Peyer's patch (tissue), 4 donors: Measurements from ENCODE around the gene ALG3. TPM values are rescaled to one million over a fixed set of nuclear protein-coding genes. Genes with fewer than 3 reads are reported as not detected.
A peak's percentile ranks its signal among the peaks of the same experiment; 100 is the strongest.

Experiments
- DNase-seq, 3 donors: peaks; one replicate each; pipeline ENCODE4 v3.0.0-alpha.2; 2017 to 2019
- H3K27ac ChIP-seq, 4 donors: fragments of 200-600 bp; sonication (generic); one replicate each; pipeline ENCODE4 v1.5.1; 2016 to 2019
- H3K27me3 ChIP-seq, 2 donors: fragments of 200-600 bp; sonication (generic); one replicate each; pipeline ENCODE4 v1.5.1; 2019
- H3K36me3 ChIP-seq, 3 donors: fragments of 200-600 bp; sonication (generic); one replicate each; pipeline ENCODE4 v1.5.1; 2016 to 2019
- H3K4me1 ChIP-seq, 4 donors: fragments of 200-600 bp; sonication (generic); one replicate each; pipeline ENCODE4 v1.5.1; 2016 to 2019
- H3K4me3 ChIP-seq, 4 donors: fragments of 200-600 bp; sonication (generic); 1 replicate in 3 of 4; 2 replicates in 1 of 4; pipeline ENCODE4 v1.5.1; 2016 to 2019; ENCODE audit warnings: mild to moderate bottlenecking in 1 of 4
- H3K9me3 ChIP-seq, 4 donors: fragments of 200-600 bp; sonication (generic); one replicate each; pipeline ENCODE4 v1.5.1; 2016 to 2019; ENCODE audit warnings: mild to moderate bottlenecking in 1 of 4
- POLR2A ChIP-seq, 2 donors: fragments of 450-650 bp; IDR thresholded peaks; one replicate each; pipeline ENCODE4 v1.5.1; 2017; ENCODE audit warnings: antibody characterized with exemption in 2 of 2, mild to moderate bottlenecking in 2 of 2, moderate library complexity in 2 of 2
- total RNA-seq, 4 donors: library from RNA; depleted of rRNA; stranded (reverse); fragments of >200 nt; gene quantifications; one replicate each; pipeline ENCODE4 v1.1.0, GENCODE V29; 2016
- TF ChIP-seq, protein P1 (sequence below), 6 experiments: fragments of 450-650 bp in 4 of 6; fragments of 200-600 bp in 2 of 6; sonication (generic) in 1 of 6; IDR thresholded peaks; one replicate each; pipeline ENCODE4 v1.5.1; 2017 to 2019; ENCODE audit warnings: antibody characterized with exemption in 6 of 6, mild to moderate bottlenecking in 3 of 6, moderate library complexity in 1 of 6

Gene ALG3
- total RNA-seq, 4 donors from 2014 or later: 19.0 to 63.6 (median 56.8) TPM

DNA sequence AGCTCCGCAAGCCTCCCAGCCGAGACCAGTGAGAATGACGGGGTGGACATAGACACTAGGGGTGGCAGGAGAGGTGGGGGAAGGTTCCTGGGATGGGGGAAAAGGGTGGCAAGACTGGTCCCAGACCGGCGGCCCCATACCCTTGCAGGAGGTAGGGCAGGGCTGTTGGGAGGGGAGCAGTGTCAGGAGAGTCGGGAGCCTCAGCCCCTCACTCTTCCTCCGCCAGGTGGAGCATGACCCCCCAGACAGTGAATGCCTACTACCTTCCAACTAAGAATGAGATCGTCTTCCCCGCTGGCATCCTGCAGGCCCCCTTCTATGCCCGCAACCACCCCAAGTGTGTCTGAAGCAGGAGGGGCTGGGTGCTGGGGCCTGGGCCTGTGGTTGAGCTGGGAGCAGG lies 41.6 kb upstream of the ALG3 start:
- no peak for DNase-seq
- no peaks in the 10 kb centered on the region for H3K36me3 ChIP-seq
- no peaks in the 10 kb centered on the region for H3K9me3 ChIP-seq

DNA sequence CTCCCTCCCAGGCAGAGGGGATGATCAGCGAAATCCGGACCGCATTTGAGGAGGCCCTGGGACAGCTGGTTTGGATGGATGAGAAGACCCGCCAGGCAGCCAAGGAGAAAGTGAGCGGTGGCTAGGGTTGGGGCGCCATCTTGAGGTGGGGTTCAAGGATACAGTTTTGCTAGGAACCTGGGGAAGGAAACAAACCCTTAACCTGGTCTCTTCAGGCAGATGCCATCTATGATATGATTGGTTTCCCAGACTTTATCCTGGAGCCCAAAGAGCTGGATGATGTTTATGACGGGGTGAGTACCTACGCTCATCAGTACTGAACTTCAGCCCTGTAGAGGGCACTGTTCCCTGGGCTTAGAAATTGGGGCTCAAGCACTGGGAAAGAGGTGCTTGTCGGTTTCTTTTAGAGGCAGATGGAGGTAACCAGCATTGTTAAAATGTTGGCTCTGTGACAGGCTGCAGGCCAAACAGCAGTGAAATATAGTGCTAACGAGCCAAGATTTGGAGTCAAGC lies 40.7 kb upstream of the ALG3 start:
- Histone ChIP-seq H3K4me3 (no peak overlapping the region), H3K36me3 (no peaks in the 10 kb centered on the region), H3K9me3 (no peaks in the 10 kb centered on the region), H3K4me1 (no peaks in the 10 kb centered on the region), H3K27ac (no peak overlapping the region), H3K27me3 (no peaks in the 10 kb centered on the region)
- TF ChIP-seq, protein P1, sequence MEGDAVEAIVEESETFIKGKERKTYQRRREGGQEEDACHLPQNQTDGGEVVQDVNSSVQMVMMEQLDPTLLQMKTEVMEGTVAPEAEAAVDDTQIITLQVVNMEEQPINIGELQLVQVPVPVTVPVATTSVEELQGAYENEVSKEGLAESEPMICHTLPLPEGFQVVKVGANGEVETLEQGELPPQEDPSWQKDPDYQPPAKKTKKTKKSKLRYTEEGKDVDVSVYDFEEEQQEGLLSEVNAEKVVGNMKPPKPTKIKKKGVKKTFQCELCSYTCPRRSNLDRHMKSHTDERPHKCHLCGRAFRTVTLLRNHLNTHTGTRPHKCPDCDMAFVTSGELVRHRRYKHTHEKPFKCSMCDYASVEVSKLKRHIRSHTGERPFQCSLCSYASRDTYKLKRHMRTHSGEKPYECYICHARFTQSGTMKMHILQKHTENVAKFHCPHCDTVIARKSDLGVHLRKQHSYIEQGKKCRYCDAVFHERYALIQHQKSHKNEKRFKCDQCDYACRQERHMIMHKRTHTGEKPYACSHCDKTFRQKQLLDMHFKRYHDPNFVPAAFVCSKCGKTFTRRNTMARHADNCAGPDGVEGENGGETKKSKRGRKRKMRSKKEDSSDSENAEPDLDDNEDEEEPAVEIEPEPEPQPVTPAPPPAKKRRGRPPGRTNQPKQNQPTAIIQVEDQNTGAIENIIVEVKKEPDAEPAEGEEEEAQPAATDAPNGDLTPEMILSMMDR (IDR thresholded peaks at IDR 0.05): peak in 5 of 6 experiments; percentile 1 to 56 (median 52)
- TF ChIP-seq POLR2A (IDR thresholded peaks at IDR 0.05): no peak
- peak; percentile 35 to 67 (median 63) for DNase-seq

More for the DNA sequence above, 41.6 kb upstream of the ALG3 start:
- no peak for TF ChIP-seq POLR2A (IDR thresholded peaks at IDR 0.05)
- TF ChIP-seq, protein P1 (IDR thresholded peaks at IDR 0.05): no peak
- Histone ChIP-seq H3K27me3 (no peaks in the 10 kb centered on the region), H3K4me1 (no peaks in the 10 kb centered on the region), H3K4me3 (no peak overlapping the region), H3K27ac (no peak overlapping the region)

- no peak overlapping the region for H3K4me3 ChIP-seq
- no peaks in the 10 kb centered on the region for H3K4me1 ChIP-seq
- no peaks in the 10 kb centered on the region for H3K27me3 ChIP-seq
- TF ChIP-seq, protein P1 (IDR thresholded peaks at IDR 0.05): peak in 3 of 6 experiments; percentile 17 to 31 (median 23)
- no peak for TF ChIP-seq POLR2A (IDR thresholded peaks at IDR 0.05)
- no peaks in the 10 kb centered on the region for H3K9me3 ChIP-seq
- no peak overlapping the region for H3K27ac ChIP-seq
- DNase-seq: no peak
- H3K36me3 ChIP-seq: no peaks in the 10 kb centered on the region
Measured at GRCh38 chr3:184284696-184285095, 35.9 kb upstream of the ALG3 start.

- Histone ChIP-seq H3K36me3 (no peaks in the 10 kb centered on the region), H3K27ac (no peak overlapping the region), H3K9me3 (no peaks in the 10 kb centered on the region), H3K4me3 (no peak overlapping the region), H3K4me1 (no peaks in the 10 kb centered on the region), H3K27me3 (no peaks in the 10 kb centered on the region)
- DNase-seq: no peak
- TF ChIP-seq, protein P1 (IDR thresholded peaks at IDR 0.05): no peak
- TF ChIP-seq POLR2A (IDR thresholded peaks at IDR 0.05): no peak
Measured at GRCh38 chr3:184283681-184284080, 34.9 kb upstream of the ALG3 start.

GRCh38 chr3:184282941-184283340 lies 34.2 kb upstream of the ALG3 start:
- H3K27me3 ChIP-seq: no peaks in the 10 kb centered on the region
- H3K9me3 ChIP-seq: no peaks in the 10 kb centered on the region
- no peak overlapping the region for H3K4me3 ChIP-seq
- no peak for TF ChIP-seq POLR2A (IDR thresholded peaks at IDR 0.05)
- TF ChIP-seq, protein P1 (IDR thresholded peaks at IDR 0.05): no peak
- H3K27ac ChIP-seq: no peak overlapping the region
- no peaks in the 10 kb centered on the region for H3K36me3 ChIP-seq
- no peaks in the 10 kb centered on the region for H3K4me1 ChIP-seq
- no peak for DNase-seq

- Histone ChIP-seq H3K27ac (no peak overlapping the region), H3K4me1 (no peaks in the 10 kb centered on the region), H3K9me3 (no peaks in the 10 kb centered on the region), H3K27me3 (peaks cover 0 to 14% of the 10 kb centered on the region in 2 donors), H3K4me3 (no peak overlapping the region), H3K36me3 (no peaks in the 10 kb centered on the region)
- TF ChIP-seq POLR2A (IDR thresholded peaks at IDR 0.05): no peak
- TF ChIP-seq, protein P1 (IDR thresholded peaks at IDR 0.05): no peak
- DNase-seq: no peak
Measured at GRCh38 chr3:184277366-184277765, 28.6 kb upstream of the ALG3 start.
